ENCODE results near the gene ICOSLG.
"Not testable (repeated sequence)": the region's sequence is repeated elsewhere in the genome, so short reads cannot be mapped to it uniquely, and the experiment has no call there.

- TF ChIP-seq, protein P1, sequence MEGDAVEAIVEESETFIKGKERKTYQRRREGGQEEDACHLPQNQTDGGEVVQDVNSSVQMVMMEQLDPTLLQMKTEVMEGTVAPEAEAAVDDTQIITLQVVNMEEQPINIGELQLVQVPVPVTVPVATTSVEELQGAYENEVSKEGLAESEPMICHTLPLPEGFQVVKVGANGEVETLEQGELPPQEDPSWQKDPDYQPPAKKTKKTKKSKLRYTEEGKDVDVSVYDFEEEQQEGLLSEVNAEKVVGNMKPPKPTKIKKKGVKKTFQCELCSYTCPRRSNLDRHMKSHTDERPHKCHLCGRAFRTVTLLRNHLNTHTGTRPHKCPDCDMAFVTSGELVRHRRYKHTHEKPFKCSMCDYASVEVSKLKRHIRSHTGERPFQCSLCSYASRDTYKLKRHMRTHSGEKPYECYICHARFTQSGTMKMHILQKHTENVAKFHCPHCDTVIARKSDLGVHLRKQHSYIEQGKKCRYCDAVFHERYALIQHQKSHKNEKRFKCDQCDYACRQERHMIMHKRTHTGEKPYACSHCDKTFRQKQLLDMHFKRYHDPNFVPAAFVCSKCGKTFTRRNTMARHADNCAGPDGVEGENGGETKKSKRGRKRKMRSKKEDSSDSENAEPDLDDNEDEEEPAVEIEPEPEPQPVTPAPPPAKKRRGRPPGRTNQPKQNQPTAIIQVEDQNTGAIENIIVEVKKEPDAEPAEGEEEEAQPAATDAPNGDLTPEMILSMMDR (IDR thresholded peaks at IDR 0.05), result not testable (repeated sequence)
- not testable (repeated sequence) for TF ChIP-seq POLR2A (IDR thresholded peaks at IDR 0.05)
These were observed 15.1 kb downstream of the ICOSLG start for GRCh38 chr21:44225605-44226004.
